22Rv1 (cell line): Measurements from ENCODE around the gene ACKR3.

Source experiments
- ZFX ChIP-seq: fragments of 450-650 bp; IDR thresholded peaks from 2 replicates; pipeline ENCODE4 v1.6.1; 2017; ENCODE audit warnings: antibody characterized with exemption, borderline replicate concordance
- TF ChIP-seq, protein P1 (sequence below): fragments of 450-650 bp; IDR thresholded peaks from 2 replicates; pipeline ENCODE4 v1.5.1; 2017; ENCODE audit warnings: mild to moderate bottlenecking

GRCh38 chr2:236571145-236571544 lies 1.5 kb downstream of the ACKR3 start:
- TF ChIP-seq, protein P1, sequence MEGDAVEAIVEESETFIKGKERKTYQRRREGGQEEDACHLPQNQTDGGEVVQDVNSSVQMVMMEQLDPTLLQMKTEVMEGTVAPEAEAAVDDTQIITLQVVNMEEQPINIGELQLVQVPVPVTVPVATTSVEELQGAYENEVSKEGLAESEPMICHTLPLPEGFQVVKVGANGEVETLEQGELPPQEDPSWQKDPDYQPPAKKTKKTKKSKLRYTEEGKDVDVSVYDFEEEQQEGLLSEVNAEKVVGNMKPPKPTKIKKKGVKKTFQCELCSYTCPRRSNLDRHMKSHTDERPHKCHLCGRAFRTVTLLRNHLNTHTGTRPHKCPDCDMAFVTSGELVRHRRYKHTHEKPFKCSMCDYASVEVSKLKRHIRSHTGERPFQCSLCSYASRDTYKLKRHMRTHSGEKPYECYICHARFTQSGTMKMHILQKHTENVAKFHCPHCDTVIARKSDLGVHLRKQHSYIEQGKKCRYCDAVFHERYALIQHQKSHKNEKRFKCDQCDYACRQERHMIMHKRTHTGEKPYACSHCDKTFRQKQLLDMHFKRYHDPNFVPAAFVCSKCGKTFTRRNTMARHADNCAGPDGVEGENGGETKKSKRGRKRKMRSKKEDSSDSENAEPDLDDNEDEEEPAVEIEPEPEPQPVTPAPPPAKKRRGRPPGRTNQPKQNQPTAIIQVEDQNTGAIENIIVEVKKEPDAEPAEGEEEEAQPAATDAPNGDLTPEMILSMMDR = no peak
- no peak for TF ChIP-seq ZFX
